ENCODE data around the gene COL5A1.
"Not testable (repeated sequence)": the region's sequence is repeated elsewhere in the genome, so short reads cannot be mapped to it uniquely, and the experiment has no call there.

COL5A1 gene

DNA sequence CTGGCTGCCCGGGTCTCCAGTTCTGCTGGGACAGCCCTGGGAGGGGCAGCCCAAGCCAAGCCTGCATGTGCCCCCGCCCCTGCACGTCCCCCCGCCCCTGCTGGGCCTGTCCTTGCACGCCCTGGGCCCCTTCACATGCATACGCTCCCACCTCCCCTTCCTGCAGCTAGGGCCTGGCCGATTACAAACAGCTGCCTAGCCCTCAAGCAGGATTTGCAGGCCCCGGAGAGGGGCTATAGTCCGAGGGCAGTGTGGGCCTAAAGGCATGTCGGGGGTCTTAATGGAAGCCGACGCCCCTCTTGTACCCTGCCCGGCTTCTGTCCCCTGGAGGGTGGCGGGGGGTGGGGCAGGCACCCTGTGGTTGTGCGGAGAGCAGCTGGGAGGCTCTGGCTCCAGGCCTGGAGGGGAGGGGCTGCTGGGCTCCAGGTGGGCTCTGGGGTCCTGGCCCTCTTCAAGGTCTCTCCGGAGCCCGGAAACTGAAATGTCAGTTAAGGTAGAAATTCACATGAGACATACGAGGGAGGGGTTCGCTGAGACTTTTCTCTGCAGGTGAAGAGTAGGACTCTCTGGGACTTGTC is 16.9 kb downstream of the COL5A1 start:
- no peak for DNase-seq

DNA sequence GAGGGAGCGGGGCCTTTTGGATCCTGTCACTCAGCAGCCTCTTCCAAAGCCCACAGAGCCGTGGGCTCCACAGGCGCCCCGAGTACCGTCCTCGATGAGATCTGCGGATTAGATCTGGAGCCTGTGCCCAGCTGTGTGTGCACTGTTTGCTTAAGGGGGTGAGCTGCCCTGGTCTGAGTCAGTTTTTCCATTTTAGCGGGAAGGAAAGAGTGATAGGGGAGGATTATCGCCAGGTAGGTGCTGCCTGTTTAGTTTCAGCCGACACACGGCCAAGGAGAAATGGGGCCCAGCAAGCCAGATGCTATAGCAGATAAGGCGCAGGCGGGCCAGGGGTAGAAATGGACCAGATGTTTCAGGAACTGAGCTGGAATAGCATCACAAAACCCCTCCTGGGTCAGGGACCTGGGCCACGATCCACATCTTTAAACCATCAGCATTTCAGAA is 18.1 kb downstream of the COL5A1 start:
- DNase-seq = no peak

DNA sequence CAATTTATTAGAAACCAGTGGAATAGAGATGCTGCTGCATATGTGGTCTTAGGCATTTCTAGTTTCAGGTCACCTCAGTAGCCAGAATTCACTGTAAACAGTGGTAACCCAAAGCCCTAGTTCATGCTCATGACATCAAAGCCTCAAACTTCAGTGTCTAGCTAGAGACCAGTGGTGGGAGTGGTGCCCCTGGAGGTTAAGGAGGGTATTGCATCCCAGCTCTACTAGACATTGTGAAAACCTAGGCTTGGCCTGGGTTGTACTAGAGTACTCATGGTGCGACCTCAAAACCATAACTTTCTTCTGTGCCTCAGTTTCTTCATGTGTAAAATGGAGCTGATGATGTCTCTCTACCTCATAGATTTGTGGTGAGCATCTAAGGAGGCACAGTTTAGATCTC is 18.8 kb downstream of the COL5A1 start:
- no peak for DNase-seq

DNA sequence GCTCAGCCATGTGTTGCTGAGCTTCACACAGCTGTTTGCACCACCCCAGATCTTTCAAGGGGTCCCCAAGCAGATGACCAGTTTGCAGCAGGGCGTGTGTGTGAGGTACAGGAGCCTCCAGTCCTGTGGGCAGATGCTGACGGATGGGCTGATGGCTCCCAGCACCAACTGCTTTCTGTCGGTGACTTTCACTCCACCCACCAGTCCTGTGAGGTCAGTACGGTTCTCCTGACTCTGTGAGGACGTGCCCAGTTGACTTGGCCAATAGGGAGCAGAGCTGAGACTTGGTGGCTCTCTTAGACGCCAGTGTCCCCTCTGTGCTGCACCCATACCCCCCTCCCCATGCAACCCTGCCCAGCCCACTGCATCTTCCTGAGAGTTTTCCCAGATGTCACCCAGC is 19.7 kb downstream of the COL5A1 start:
- DNase-seq = no peak

DNA sequence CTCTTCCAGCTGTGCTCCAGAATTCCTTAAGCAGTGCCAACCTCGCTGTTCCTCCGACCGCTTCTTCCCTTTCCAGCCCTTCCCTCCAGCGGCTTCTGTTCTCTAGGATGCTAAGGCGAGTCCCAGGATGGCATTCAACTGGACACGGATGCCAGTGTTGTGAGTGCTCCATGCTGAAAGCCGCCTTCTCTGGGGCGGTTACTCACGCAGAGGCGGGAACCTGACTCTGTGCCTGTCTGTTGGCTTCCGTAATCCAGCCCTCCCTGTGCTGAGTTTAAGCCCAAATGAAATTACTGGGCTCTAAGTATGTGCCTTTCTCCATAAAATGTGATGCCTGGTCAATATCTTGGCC is 20.2 kb downstream of the COL5A1 start:
- DNase-seq = no peak

DNA sequence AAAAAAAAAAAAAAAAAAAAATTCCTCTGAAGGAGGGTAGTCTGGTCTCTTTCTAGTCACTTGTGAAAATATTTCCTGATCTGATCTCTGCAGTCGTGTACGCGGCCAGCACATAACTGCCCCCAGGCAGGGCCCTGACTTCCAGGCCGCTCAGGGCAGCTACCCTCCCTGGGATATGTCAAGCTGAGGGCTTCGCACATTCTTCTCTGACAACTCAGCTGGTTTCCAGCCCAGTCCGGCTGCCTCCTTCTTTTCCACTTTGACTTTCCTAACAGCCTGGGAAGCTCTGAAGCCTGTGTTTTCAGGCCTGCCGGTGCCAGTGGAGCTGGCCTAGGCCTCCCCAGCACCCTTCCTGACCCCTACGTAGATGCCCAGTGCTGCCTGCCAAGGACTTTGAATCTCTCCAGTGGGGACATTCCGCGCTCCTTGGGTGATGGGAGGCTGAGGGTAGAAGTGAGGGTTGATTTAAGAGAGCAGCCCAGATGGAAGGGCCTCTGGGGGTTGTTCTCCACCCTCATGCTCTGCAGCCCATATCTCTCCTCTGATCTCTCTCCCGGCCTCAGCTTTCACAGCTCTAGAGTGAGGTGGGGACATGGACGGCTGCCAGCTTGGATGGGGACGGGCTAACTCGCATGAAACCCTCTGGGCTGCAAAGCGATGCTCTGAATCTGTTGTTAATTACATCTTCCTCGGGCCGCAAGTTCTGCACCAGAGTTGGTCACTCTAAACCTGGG is 20.7 kb downstream of the COL5A1 start:
- no peak for DNase-seq

DNA sequence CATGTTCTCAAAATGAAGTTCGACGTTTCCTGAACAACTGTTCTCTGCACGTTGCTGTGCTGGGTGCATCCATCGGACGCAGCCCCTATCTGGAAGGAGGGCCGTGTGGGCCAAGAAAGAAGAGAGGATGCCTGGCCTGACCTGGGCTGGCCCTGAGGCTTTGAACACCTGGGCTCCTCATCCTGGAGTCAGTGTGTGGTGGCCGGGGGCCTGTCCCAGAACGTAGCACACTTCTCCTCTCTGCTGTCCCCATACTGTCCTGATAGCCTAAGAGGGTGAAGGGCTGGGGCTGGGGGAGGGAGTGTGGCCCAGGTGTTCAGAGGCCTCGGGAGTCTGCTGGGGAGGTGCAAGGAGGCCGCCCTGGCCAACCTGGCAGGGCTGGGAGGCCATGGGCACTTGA is 21.5 kb downstream of the COL5A1 start:
- DNase-seq = no peak

DNA sequence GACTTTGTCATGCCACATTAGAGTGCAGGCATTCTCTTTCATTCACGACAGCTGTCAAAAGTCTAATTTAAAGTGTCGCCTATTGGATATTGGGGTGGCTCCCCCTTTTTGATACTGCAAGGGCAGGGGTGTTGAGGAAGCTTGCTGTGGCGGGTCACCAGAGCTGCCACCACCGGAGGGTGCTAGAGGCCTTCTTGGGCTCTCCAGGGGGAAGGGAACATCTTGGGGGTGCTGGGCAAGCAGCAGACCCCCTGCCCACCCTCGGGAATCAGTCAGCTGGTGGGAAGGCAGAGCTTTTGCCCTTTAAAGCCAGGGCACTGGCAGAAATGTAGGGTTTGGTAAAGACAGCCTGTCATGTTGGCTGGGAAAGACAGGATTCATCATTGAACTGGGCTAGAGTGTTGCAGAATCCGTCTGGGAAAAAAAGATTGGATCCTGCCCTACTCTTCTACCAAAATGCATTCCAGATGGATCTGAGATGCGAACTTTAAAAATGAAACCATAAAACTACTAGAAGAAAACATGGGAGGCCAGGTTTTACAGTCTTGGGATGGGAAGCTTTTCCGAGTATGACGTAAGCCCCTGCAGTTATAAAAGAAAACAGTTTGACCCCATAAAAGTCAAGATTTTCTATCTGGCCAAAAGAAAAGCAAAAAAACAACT is 22.3 kb downstream of the COL5A1 start:
- DNase-seq = no peak

DNA sequence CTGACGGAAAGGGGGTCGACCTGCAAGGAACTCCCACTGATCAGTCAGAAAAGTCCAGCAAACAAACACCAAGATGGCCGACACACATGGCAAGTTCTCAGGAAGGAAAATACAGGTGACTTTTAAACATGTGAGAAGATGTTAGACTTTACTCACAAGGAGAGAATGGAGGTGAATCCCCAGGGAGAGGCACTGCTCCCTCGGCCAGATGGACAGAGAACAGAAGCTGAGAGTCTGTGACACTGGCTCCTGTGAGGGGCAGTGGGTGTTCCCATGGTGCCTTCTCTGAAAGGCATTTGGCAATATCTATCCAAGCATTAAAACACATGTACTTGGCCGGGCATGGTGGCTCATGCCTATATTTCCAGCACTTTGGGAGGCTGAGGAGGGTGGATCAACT is 22.8 kb downstream of the COL5A1 start:
- no peak for DNase-seq

DNA sequence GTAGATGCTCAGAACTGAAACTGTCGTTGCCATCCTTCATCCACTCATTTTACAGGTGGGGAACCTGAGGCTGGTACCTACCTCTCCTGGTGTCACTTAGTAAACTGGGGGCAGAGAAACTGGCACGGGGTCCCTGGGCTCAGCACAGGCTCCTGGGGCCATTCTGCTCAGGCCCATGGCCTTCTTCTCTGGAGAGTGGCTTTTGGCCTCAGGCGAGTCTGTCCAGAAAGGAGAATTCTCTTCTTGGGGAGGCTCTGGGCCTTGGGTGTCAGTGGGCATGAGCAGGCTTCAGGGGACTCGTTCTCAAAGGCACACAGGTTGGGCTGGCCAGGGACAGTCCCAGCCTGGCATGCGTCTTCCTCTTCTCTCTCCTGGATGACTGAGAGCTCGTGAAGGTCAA is 24.6 kb downstream of the COL5A1 start:
- DNase-seq = no peak

DNA sequence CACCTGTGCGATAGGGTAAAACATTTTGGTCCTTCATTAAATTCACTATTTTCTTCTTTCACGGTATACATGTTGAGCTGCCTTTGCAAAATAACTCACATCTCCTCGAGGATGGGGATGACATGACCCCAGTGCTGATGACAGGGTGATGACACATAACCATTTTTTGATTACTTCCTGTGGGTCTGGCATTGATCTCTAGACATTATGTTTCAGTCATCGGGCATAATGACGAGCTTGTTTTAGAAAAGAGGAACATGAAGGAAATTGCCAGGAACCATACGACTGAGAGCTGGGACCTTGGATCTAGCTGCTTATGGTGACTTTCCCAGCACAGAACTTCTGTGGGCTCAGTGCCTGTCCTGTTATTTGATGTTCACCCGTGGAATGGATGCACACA is 25.2 kb downstream of the COL5A1 start:
- DNase-seq = no peak

DNA sequence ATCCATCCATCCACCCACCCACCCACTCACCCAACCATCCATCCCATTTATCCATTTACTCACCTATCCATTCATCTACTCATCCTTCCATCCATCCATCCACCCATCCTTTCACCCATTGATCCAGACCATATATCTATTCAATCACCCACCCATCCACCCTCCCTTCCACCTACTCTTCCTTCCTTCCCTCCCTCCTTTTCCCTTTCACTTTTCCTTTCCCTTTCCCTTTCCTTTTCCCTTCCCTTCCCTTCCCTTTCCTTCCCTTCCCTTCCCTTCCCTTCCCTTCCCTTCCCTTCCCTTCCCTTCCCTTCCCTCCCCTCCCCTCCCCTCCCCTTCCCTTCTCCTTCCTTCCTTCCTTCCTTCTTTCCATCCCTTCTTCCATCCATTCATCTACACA is 27.4 kb downstream of the COL5A1 start:
- not testable (repeated sequence) for DNase-seq

DNA sequence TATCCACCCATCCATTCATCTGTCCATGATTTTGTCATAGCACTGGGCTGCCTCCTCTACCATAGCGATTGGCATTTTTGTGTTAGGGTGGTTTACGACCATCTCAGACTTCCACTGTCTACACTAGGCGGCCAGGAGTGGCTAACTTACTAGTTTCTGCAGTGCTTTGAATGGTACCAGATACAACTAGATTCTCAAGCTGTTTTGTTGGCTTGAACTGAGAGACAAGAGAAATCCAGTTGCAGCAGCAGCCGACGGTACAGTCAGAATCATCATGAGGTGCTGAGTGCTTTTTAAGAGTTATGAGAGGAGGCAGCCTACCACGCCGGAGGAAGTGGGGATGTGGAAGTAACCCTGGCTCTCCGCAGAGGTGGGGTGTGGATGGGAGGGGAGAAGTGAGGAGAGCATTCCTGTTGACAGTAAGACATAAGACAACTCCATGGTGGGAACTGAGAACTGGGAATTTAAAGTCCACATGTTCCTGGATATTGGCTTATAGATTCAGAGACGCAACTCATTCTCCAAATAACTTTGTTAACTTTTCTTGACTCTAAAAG is 27.9 kb downstream of the COL5A1 start:
- DNase-seq = no peak

DNA sequence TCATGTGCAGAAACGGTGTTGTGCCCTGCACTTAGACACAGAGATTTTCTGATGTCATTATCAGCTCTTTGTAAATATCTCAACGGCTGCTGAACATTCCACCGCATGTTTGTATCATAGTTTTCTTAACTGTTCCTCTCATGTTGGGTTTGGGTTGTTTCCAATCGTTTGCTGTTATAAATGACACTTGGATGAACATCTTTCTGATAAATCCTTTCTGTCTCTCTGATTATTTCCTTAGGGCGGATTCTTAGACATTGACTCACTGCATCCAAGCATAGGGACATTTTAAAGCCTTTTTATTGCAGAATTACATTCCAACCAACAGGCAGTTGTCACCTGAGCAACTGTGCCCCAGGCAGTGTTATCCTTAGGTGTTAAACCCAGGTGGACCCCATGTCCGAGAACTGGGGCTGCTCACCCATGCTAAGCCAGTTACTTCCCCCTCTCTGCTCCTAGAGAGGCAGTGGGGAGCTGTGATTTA is 28.5 kb downstream of the COL5A1 start:
- no peak for DNase-seq

DNA sequence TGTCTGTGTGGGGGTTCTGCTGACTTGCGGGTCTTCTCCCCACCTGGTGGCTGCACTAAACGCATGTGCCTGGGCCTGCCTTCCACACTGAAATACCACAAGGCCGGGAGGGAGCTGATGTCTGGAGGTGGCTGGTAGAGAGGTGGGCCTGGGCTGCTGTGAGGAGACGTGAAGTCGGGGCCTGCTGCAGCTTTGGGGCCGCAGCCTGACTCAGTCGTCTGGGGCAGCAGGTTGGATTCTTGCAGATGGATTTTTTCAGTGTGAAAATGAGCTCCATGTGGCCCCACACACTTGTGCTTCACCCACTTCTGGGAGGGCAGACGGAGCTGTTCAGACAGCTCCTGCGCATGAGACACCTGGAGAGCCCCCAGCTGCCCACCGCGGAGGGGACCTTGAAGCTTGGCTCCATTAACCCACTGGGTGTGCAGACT is 29.3 kb downstream of the COL5A1 start:
- no peak for DNase-seq

DNA sequence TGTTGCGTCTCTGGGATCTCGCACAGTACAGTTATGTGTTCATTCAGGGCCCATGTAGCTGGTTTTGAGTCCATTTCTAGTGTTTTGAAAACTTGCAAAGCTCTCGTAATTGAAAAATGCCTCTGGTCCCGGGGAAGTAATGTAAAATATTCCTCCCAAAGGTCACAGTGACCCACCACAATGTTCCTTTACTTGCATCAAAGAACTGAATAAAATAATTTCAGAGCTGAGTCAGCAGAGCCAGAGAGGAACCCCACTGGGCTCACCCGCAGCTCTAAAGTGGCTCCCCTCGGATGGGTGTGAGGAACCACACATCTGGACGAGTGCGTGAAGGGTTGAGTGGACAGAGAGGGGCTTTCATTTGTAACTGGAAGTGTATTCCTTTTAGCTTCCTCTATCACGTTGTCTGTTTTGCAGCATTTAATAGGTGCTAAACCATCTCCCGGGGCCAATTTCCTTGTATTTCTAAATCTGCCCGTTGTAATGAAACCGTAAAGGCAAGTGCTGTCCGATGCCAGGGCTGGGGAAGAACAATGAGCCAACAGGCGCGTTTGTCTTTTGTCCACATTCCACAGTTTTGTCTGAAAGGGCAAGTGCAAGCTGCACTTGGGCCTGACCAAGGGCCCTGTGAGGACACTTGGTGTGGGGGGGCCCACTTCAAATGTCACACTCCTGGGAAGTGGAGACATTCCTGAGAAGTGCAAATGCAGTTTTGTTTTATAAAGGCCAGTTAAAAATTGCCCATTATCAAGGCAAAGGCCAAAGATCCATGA is 29.9 kb downstream of the COL5A1 start:
- DNase-seq = no peak

DNA sequence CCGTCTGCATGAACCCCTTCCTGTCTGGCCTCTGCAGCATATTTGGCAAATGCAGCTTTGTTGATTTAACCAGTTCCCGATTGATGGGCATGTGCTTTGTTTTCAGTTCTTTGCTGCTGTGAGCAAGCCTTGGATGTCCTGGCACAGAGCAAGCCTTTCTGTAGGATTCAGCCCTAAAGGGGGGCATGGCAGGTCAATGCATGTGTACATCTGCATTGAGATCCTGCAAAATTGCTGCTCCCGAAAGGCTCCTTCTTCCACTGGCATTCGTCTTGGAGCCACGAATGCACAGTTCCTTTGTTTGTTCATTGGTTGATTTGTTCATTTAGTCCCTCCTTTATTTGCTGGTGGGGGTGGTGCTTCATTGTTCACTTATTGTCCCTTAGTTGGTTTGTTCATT is 34.8 kb downstream of the COL5A1 start:
- DNase-seq = no peak

DNA sequence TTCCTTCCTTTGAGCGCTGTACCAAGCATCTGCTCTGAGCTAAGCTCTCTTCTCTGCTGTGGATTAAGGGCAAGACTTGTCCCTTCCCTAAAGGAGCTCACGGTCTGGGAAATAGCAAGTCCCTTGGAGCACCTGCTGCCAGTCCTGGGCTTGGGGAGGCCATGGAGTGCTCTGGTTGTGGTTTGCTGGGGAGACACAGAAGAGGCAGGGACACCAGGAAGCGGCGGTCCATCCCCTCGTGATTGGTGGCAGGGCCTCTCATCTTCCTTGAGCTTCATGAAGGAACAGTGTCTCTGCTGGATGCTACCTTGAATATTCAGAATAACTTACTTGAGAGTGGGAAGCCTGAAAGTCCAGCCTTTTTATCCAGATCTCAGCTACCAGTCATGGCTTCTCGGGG is 35.3 kb downstream of the COL5A1 start:
- no peak for DNase-seq

DNA sequence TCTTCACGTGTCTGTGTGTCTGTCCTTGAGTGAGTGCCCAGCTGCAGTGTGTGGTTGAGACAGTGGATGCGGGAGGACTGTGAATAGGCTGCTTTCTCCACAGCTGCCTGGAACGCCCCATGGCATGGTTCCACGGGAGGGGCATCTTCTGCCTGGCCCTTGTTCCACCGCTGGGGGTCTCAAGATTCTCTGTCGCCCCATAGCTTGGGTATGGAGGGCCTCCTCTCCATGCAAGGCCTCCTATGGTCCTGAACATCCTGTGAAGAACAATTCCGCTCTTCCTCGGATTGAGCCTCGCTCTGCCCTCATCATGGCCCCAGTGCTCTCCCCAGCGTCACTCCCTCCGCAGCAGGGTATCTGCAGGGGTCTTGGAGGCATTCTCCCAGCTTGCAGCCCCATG is 36.1 kb downstream of the COL5A1 start:
- DNase-seq = no peak

DNA sequence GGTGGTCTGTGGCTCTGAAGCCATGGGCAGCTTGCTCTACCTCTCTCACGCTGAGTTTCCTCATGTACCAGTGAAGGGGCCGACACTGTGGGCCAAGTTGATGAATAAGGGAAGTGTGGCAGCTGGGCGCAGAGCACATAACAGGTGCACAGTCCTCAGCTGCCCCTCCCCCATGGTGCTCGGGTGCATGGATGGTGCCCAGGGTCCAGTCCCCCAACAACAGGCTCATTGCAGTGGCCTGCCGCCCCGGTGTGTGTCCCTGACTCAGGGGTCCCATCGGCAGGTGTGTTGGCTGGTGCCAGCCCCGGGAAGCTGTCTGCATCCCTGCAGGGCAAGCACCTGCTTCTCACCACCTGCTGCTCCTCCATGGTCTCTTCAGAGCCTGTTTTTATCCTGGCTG is 36.6 kb downstream of the COL5A1 start:
- DNase-seq = no peak

DNA sequence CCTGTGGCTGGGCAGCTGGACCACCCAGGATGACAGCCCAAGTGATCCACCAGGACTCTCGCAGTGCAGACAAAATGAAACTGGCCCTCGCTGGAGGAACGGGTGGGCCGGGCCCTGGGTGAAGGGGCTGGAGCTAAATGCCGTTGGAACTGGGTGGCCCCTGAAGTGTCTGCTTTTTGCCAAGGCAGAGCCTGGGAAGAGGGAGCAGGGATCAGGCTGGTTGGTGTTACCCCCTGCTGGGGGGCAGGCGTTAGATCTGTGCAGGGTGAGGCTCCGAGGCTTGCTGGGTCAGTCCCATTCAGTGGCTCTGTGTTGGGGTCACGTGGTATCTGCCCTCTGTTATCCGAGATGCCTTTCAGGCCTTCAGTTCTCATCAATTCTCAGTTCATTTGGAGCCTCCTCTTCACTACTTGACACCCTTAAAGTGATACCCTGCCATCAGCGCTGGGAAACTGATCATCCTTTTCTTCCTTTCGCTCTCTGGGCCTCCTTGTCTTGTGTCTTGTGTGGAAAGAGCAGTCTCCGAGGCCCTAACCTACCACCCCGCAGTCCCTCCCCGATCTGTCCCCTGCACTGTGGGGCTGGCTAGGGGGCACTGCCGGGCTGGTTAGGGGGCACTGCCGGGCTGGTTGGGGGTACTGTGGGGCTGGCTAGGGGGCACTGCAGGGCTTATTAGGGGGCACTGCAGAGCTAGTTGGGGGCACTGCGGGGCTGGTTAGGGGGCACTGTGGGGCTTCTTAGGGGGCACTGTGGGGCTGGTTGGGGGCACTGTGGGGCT is 37.3 kb downstream of the COL5A1 start:
- DNase-seq = no peak

DNA sequence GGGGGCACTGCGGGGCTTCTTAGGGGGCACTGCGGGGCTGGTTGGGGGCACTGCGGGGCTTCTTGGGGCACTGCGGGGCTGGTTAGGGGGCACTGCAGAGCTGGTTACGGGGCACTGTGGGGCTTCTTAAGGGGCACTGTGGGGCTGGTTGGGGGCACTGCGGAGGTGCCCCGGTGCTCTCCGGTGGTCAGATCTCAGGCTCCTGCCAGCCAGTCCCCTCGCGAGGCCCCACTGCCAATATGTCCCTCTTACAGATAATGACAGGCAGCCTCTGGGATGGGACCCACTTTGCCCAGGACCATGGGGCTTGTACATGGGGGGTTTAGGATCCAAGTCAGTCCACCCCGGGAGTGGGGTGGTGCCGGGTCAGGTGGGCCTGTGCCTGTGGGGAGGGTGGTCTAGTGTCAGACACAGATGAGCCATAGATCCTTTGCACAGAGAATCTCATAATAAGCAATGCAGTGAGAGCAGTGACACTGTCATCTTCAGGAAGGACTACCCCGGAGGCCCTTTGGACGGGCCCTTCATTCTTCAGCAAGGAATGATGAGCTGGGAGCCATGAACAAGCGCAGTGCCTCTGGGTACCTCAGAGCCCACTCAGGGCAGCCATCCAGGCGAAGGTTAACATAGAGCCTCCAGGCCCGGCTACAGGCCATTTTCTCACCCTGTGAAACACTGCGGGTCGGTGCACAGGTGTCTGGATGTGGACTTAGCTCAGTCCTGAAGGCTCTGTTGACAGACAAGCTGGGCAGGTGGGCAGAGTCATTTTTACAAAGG is 38.2 kb downstream of the COL5A1 start:
- DNase-seq = no peak
